AG10803 (cell line): ENCODE results near the gene TMSB4X.

ENCODE experiments used
- DNase-seq: peaks from one replicate; pipeline ENCODE4 v3.0.0; 2010; ENCODE audit warnings: low read depth
- H3K4me3 ChIP-seq: 2 replicates; pipeline ENCODE4 v1.5.1; 2011; ENCODE audit warnings: mild to moderate bottlenecking, low read length, control low read depth
- CTCF ChIP-seq: conservative IDR thresholded peaks from 2 replicates; pipeline ENCODE4 v1.5.1; 2011; ENCODE audit warnings: mild to moderate bottlenecking, low read length, control low read depth, inconsistent platforms

The TMSB4X gene

GRCh38 chrX:12945494-12945893 lies 29.4 kb upstream of the TMSB4X start:
- DNase-seq, result no peak
- TF ChIP-seq CTCF, result no peak
- no peak overlapping the region for H3K4me3 ChIP-seq

- H3K4me3 ChIP-seq, result no peak overlapping the region
- DNase-seq, result peak; percentile 7
- no peak for TF ChIP-seq CTCF
These were observed 28.5 kb upstream of the TMSB4X start for GRCh38 chrX:12946406-12946805.

- peak; percentile 78 for DNase-seq
- TF ChIP-seq CTCF, result peak; percentile 98
- no peak overlapping the region for H3K4me3 ChIP-seq
These were observed 27.9 kb upstream of the TMSB4X start for GRCh38 chrX:12946838-12947544.

GRCh38 chrX:12947545-12948235 lies 27.2 kb upstream of the TMSB4X start:
- DNase-seq, result no peak
- no peak for TF ChIP-seq CTCF
- H3K4me3 ChIP-seq, result no peak overlapping the region

- DNase-seq, result no peak
- TF ChIP-seq CTCF, result no peak
- no peak overlapping the region for H3K4me3 ChIP-seq
These were observed 26.4 kb upstream of the TMSB4X start for GRCh38 chrX:12948495-12948894.

GRCh38 chrX:12949205-12949926 lies 25.5 kb upstream of the TMSB4X start:
- DNase-seq, result peak; percentile 86
- H3K4me3 ChIP-seq, result no peak overlapping the region
- TF ChIP-seq CTCF, result 0 out of 2 replicates have a peak, but pooled peaks have one; percentile 11
